Measurements from ENCODE around the gene HBG1.
A peak's percentile ranks its signal among the peaks of the same experiment; 100 is the strongest.

The HBG1 gene

DNA sequence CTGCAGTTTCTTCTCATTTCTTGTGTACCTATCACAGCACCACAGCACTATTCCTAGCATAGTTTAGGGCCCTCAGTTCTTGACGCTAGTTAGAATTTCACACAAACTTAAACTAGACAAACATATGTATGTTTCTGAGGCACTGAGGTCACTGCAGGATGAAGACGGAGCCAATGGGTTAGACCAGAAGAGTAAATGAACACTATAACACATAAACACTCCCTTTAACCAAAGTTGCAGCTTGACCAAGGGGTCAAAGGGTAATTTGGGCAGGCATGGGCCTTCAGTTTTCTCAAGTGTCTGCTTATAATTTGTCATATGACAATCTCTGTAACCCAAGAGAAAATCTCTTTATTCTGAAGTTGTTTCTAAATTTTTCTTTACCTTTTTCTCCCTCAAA is 33.0 kb upstream of the HBG1 start:
- 79% methylated on average over 2 of the region's 2 CpGs for WGBS
- H3K27me3 ChIP-seq (ENCODE audit: control insufficient read depth in 1 of 2, insufficient read depth in 1 of 2, low read length in 2 of 2) = no peaks in the 10 kb centered on the region

DNA sequence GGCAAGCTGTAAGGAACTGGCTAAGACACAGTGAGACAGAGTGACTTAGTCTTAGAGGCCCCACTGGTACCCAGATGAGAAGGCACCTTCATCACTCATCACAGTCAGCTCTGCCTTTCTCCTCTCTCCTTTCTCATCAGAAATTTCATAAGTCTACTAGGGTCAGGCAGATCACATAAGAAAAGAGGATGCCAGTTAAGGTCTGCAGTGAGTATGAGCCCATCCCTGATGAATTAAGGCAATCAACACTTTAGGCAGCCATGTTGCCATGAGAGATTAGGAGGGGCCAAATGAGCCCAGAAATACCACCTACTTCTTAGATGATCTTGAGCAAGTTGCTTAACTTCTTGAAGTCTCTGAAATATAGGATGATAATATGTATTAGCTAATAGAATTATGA is 31.9 kb upstream of the HBG1 start:
- no peak overlapping the region for H3K18ac ChIP-seq (ENCODE audit: low read depth in 1 of 2, low read length in 2 of 2)

More for the DNA sequence above, 33.0 kb upstream of the HBG1 start:
- Histone ChIP-seq H4K8ac (ENCODE audit: low read length) (no peak overlapping the region), H4K91ac (ENCODE audit: low read length) (no peak overlapping the region), H3K9ac (ENCODE audit: low read length) (no peak overlapping the region), H2BK12ac (ENCODE audit: low read length in 2 of 2) (no peak overlapping the region), H3K9me3 (ENCODE audit: control insufficient read depth, low read length) (no peaks in the 10 kb centered on the region), H3K4me1 (ENCODE audit: control insufficient read depth, insufficient read depth, low read depth, low read length) (peaks cover 3% of the 10 kb centered on the region), H3K36me3 (ENCODE audit: control insufficient read depth in 1 of 2, insufficient read depth in 2 of 2, low read depth in 1 of 2, low read length in 2 of 2) (no peaks in the 10 kb centered on the region), H3K23ac (ENCODE audit: low read length in 2 of 2) (no peak overlapping the region), H3K27ac (ENCODE audit: low read length, poor library complexity, severe bottlenecking) (no peak overlapping the region), H2AK5ac (ENCODE audit: low read length, severe bottlenecking) (no peak overlapping the region), H2AFZ (ENCODE audit: low read depth, low read length) (no peak overlapping the region), H2BK5ac (ENCODE audit: low read depth, low read length, poor library complexity, severe bottlenecking) (no peak overlapping the region), H3K4me2 (ENCODE audit: low read length, poor library complexity, severe bottlenecking) (no peak overlapping the region), H3K18ac (ENCODE audit: low read depth in 1 of 2, low read length in 2 of 2) (no peak overlapping the region), H3K79me1 (replicated peaks; ENCODE audit: low read length, poor library complexity, severe bottlenecking) (no peaks in the 10 kb centered on the region), H3K4ac (ENCODE audit: low read depth in 1 of 2, low read length in 2 of 2) (no peak overlapping the region), H3K14ac (ENCODE audit: low read length in 2 of 2) (no peak overlapping the region), H3K4me3 (ENCODE audit: insufficient read depth in 1 of 2, low read depth in 1 of 2, low read length in 2 of 2) (no peak overlapping the region), H2BK120ac (ENCODE audit: low read depth, low read length) (no peak overlapping the region), H2BK15ac (ENCODE audit: low read depth, poor library complexity, severe bottlenecking) (no peak overlapping the region)
- DNase-seq = no peak

DNA sequence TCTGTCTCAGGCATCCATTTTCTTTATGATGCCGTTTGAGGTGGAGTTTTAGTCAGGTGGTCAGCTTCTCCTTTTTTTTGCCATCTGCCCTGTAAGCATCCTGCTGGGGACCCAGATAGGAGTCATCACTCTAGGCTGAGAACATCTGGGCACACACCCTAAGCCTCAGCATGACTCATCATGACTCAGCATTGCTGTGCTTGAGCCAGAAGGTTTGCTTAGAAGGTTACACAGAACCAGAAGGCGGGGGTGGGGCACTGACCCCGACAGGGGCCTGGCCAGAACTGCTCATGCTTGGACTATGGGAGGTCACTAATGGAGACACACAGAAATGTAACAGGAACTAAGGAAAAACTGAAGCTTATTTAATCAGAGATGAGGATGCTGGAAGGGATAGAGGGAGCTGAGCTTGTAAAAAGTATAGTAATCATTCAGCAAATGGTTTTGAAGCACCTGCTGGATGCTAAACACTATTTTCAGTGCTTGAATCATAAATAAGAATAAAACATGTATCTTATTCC is 31.0 kb upstream of the HBG1 start:
- WGBS = 0% methylated on average over 3 of the region's 3 CpGs
- no peak overlapping the region for H3K4me2 ChIP-seq (ENCODE audit: low read length, poor library complexity, severe bottlenecking)
- peak; percentile 99 for DNase-seq
- no peak overlapping the region for H2BK120ac ChIP-seq (ENCODE audit: low read depth, low read length)
- H3K9me3 ChIP-seq (ENCODE audit: control insufficient read depth, low read length) = no peaks in the 10 kb centered on the region
- H2BK12ac ChIP-seq (ENCODE audit: low read length in 2 of 2) = no peak overlapping the region
- H2AK5ac ChIP-seq (ENCODE audit: low read length, severe bottlenecking) = no peak overlapping the region
- H2BK5ac ChIP-seq (ENCODE audit: low read depth, low read length, poor library complexity, severe bottlenecking) = no peak overlapping the region
- peak overlapping the region; percentile 10 for H3K9ac ChIP-seq (ENCODE audit: low read length)
- H3K27me3 ChIP-seq (ENCODE audit: control insufficient read depth in 1 of 2, insufficient read depth in 1 of 2, low read length in 2 of 2) = no peaks in the 10 kb centered on the region
- H3K79me1 ChIP-seq (replicated peaks; ENCODE audit: low read length, poor library complexity, severe bottlenecking) = no peaks in the 10 kb centered on the region
- H4K8ac ChIP-seq (ENCODE audit: low read length) = no peak overlapping the region
- H3K4me3 ChIP-seq (ENCODE audit: insufficient read depth in 1 of 2, low read depth in 1 of 2, low read length in 2 of 2) = no peak overlapping the region
- H3K23ac ChIP-seq (ENCODE audit: low read length in 2 of 2) = no peak overlapping the region
- no peak overlapping the region for H3K18ac ChIP-seq (ENCODE audit: low read depth in 1 of 2, low read length in 2 of 2)
- peaks cover 3% of the 10 kb centered on the region for H3K4me1 ChIP-seq (ENCODE audit: control insufficient read depth, insufficient read depth, low read depth, low read length)
- no peak overlapping the region for H2AFZ ChIP-seq (ENCODE audit: low read depth, low read length)
- no peak overlapping the region for H3K14ac ChIP-seq (ENCODE audit: low read length in 2 of 2)
- H3K4ac ChIP-seq (ENCODE audit: low read depth in 1 of 2, low read length in 2 of 2) = no peak overlapping the region
- no peak overlapping the region for H4K91ac ChIP-seq (ENCODE audit: low read length)
- H2BK15ac ChIP-seq (ENCODE audit: low read depth, poor library complexity, severe bottlenecking) = no peak overlapping the region
- no peaks in the 10 kb centered on the region for H3K36me3 ChIP-seq (ENCODE audit: control insufficient read depth in 1 of 2, insufficient read depth in 2 of 2, low read depth in 1 of 2, low read length in 2 of 2)
- no peak overlapping the region for H3K27ac ChIP-seq (ENCODE audit: low read length, poor library complexity, severe bottlenecking)

More for the DNA sequence above, 31.9 kb upstream of the HBG1 start:
- no peak overlapping the region for H2BK15ac ChIP-seq (ENCODE audit: low read depth, poor library complexity, severe bottlenecking)
- DNase-seq = no peak
- peak overlapping the region in 1 of 2 experiments; percentile 63 for H3K4ac ChIP-seq (ENCODE audit: low read depth in 1 of 2, low read length in 2 of 2)
- H4K8ac ChIP-seq (ENCODE audit: low read length) = no peak overlapping the region
- no peak overlapping the region for H2BK120ac ChIP-seq (ENCODE audit: low read depth, low read length)
- H3K14ac ChIP-seq (ENCODE audit: low read length in 2 of 2) = no peak overlapping the region
- H2AK5ac ChIP-seq (ENCODE audit: low read length, severe bottlenecking) = peak overlapping the region; percentile 5
- H2BK5ac ChIP-seq (ENCODE audit: low read depth, low read length, poor library complexity, severe bottlenecking) = no peak overlapping the region
- H3K27me3 ChIP-seq (ENCODE audit: control insufficient read depth in 1 of 2, insufficient read depth in 1 of 2, low read length in 2 of 2) = no peaks in the 10 kb centered on the region
- H3K4me3 ChIP-seq (ENCODE audit: insufficient read depth in 1 of 2, low read depth in 1 of 2, low read length in 2 of 2) = no peak overlapping the region
- H3K4me1 ChIP-seq (ENCODE audit: control insufficient read depth, insufficient read depth, low read depth, low read length) = peaks cover 3% of the 10 kb centered on the region
- H2AFZ ChIP-seq (ENCODE audit: low read depth, low read length) = no peak overlapping the region
- H2BK12ac ChIP-seq (ENCODE audit: low read length in 2 of 2) = peak overlapping the region in 1 of 2 experiments; percentile 68
- no peak overlapping the region for H3K9ac ChIP-seq (ENCODE audit: low read length)
- no peaks in the 10 kb centered on the region for H3K36me3 ChIP-seq (ENCODE audit: control insufficient read depth in 1 of 2, insufficient read depth in 2 of 2, low read depth in 1 of 2, low read length in 2 of 2)
- no peaks in the 10 kb centered on the region for H3K79me1 ChIP-seq (replicated peaks; ENCODE audit: low read length, poor library complexity, severe bottlenecking)
- no peak overlapping the region for H4K91ac ChIP-seq (ENCODE audit: low read length)
- H3K9me3 ChIP-seq (ENCODE audit: control insufficient read depth, low read length) = no peaks in the 10 kb centered on the region
- H3K27ac ChIP-seq (ENCODE audit: low read length, poor library complexity, severe bottlenecking) = no peak overlapping the region
- H3K23ac ChIP-seq (ENCODE audit: low read length in 2 of 2) = no peak overlapping the region
- H3K4me2 ChIP-seq (ENCODE audit: low read length, poor library complexity, severe bottlenecking) = no peak overlapping the region

DNA sequence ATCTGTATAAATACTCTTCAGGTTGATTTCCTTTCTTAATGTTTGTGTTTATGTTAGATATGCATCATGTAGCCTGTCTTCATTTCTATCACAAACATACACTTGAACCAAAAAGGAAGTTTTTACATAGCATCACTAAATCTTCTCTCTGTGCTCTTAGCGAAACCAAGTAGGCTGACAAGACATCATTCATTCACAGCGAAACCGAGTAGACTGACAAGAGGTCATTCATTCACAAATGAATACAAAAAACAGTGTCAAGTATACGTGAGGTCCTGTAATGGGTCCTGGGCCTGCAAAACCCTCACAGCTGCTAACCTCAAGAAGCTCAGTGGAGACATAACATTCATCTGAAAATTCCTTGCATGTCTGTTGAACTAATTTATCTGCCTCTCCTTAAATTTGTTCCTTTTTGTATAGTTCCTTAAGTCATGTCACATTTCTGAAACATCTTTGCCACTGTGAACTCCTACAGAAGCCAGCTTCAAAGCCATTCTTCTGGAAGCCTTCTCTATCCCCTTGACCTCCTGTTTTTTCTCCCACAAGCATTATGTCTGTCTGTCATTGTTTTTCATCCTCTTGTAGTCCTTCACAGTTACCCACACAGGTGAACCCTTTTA is 29.9 kb upstream of the HBG1 start:
- Histone ChIP-seq H3K9me3 (ENCODE audit: control insufficient read depth, low read length) (no peaks in the 10 kb centered on the region), H3K9ac (ENCODE audit: low read length) (no peak overlapping the region), H3K14ac (ENCODE audit: low read length in 2 of 2) (no peak overlapping the region), H3K4me3 (ENCODE audit: insufficient read depth in 1 of 2, low read depth in 1 of 2, low read length in 2 of 2) (no peak overlapping the region), H3K79me1 (replicated peaks; ENCODE audit: low read length, poor library complexity, severe bottlenecking) (no peaks in the 10 kb centered on the region), H3K4me2 (ENCODE audit: low read length, poor library complexity, severe bottlenecking) (no peak overlapping the region), H3K27me3 (ENCODE audit: control insufficient read depth in 1 of 2, insufficient read depth in 1 of 2, low read length in 2 of 2) (no peaks in the 10 kb centered on the region), H3K27ac (ENCODE audit: low read length, poor library complexity, severe bottlenecking) (no peak overlapping the region), H4K8ac (ENCODE audit: low read length) (no peak overlapping the region), H2AK5ac (ENCODE audit: low read length, severe bottlenecking) (no peak overlapping the region), H2BK15ac (ENCODE audit: low read depth, poor library complexity, severe bottlenecking) (no peak overlapping the region), H3K18ac (ENCODE audit: low read depth in 1 of 2, low read length in 2 of 2) (peak overlapping the region; percentile 67 to 68), H2BK120ac (ENCODE audit: low read depth, low read length) (no peak overlapping the region), H4K91ac (ENCODE audit: low read length) (no peak overlapping the region), H3K36me3 (ENCODE audit: control insufficient read depth in 1 of 2, insufficient read depth in 2 of 2, low read depth in 1 of 2, low read length in 2 of 2) (no peaks in the 10 kb centered on the region), H3K4me1 (ENCODE audit: control insufficient read depth, insufficient read depth, low read depth, low read length) (peaks cover 3% of the 10 kb centered on the region), H2AFZ (ENCODE audit: low read depth, low read length) (no peak overlapping the region), H2BK12ac (ENCODE audit: low read length in 2 of 2) (peak overlapping the region; percentile 41 to 77), H3K23ac (ENCODE audit: low read length in 2 of 2) (no peak overlapping the region), H3K4ac (ENCODE audit: low read depth in 1 of 2, low read length in 2 of 2) (peak overlapping the region in 1 of 2 experiments; percentile 47), H2BK5ac (ENCODE audit: low read depth, low read length, poor library complexity, severe bottlenecking) (no peak overlapping the region)
- WGBS = 26% methylated on average over 4 of the region's 4 CpGs
- no peak for DNase-seq
